T47D (cell line): ENCODE results near the gene GAB2.

Experiments used
- DNase-seq, 2 experiments: peaks; one replicate each; pipeline versions ENCODE4 v3.0.0 to v3.0.0-alpha.2; 2011 to 2012; ENCODE audit warnings: low read depth in 1 of 2, low spot score in 1 of 2
- JUND ChIP-seq: IDR thresholded peaks from 2 replicates; pipeline ENCODE4 v1.6.1; 2012; ENCODE audit warnings: low read depth
- in situ Hi-C: cut with HindIII; loops from 2 replicates; pipeline ENCODE4 v1.10.0; 2016; ENCODE audit warnings: low sequenced_read_pairs, low pct_unique_long_range_greater_than_20kb

Gene GAB2

DNA sequence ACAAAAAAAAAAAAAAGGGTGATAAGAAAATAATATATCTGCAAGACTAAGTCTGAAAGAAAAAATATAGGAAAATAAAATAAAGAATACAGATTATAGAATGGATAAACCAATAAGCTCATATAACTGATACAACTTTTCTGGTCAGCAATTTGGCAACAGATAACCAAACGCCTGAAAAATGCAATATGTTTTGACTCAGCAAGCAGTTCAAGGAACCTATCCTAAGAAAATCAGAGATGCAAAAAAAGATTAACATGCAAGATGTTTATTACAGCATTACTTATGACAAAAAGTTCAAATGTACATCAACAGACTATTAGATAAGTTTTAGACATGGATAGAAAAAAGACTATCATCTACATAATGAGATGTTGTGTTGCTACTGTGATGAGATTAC is 27.1 kb upstream of the GAB2 start:
- in situ Hi-C loops = no loop called here
- DNase-seq = no peak
- no peak for TF ChIP-seq JUND

DNA sequence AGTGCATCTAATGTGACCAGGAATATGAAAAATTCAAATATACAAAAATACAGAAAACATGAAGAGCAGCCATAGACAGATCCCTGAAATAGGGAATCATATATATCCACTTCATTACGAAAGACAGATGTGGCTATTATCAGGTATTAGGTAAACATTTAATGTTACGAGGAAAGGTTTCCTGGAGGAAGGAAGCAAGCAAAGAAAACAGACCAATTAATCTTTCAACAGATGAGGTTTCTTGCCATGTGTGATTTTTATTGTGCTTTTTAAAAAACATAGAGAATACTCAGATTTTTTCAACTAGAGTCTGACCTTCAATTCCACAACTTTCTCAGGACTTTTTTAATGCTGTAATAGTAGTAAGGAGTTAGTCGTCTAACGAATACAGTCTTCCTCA is 24.3 kb upstream of the GAB2 start:
- in situ Hi-C loops = no loop called here
- DNase-seq = no peak
- no peak for TF ChIP-seq JUND

- no peak for DNase-seq
- no peak for TF ChIP-seq JUND
- in situ Hi-C loops = no loop called here
Measured at GRCh38 chr11:78438298-78438975, 20.8 kb upstream of the GAB2 start.

DNA sequence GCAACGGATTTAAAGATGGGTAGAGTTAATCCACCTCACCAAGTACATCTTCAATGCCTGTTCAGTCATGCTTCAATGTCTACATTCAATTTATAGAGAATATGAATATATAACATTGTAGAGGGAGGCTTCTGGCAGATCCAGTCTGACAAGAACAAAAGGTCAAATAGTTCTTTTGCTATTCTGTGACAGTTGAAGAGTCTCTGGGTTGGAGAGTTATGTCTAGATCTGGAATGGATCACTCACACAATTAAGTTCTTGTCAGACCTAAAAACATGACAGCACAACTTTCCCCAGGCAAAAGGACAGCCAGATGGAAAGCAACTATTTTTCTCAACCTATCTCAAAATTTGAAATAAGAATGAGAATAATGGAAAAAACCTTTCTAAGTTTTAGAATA is 15.3 kb upstream of the GAB2 start:
- in situ Hi-C loops = no loop called here
- no peak for TF ChIP-seq JUND
- peak in 1 of 2 experiments; percentile 21 for DNase-seq

DNA sequence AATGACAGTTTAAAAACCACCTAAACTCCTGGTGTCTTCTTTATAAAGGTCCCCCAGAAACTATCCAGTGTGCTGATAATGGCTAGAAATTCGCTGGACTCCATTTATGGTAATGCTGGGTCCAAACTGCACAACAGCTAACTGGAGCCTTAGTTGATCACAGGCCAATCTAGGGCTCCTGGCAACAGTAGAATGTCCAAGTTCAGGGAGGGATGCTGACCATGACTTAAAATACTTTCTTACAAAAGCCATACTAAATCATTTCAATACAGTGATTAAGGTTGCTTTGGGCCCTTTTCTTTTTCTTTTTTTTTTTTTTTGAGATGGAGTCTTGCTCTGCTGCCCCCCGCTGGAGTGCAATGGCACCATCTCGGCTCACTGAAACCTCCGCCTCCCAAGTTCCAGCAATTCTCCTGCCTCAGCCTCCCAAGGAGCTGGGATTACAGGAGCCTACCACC is 14.5 kb upstream of the GAB2 start:
- no peak for TF ChIP-seq JUND
- DNase-seq = peak in 1 of 2 experiments; percentile 30
- in situ Hi-C loops = no loop called here

DNA sequence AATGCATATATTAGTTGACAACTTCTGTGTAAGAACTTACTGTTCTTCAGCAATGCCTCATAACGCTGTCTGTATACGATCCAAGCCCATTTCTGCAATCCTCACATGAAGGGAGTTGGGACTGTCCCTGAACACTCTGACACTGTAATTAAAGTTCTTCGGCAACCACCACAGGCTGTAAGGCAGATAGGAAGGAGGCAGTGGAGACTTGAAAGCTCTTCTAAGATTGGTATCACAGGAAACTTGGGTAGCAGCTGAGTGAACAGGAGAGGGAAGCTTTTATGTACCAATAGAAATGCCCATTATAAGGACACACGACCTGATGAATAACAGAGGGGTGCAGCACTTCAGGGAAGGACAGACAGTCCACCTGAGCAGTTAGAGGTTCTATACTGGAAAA is 12.0 kb upstream of the GAB2 start:
- no peak for DNase-seq
- in situ Hi-C loops = no loop called here
- TF ChIP-seq JUND = no peak

- no peak for DNase-seq
Measured at GRCh38 chr11:78429209-78429608, 11.6 kb upstream of the GAB2 start.

GRCh38 chr11:78428773-78429172 is 11.2 kb upstream of the GAB2 start:
- in situ Hi-C loops = no loop called here
- DNase-seq = no peak
- no peak for TF ChIP-seq JUND

More at GRCh38 chr11:78429209-78429608, 11.6 kb upstream of the GAB2 start:
- TF ChIP-seq JUND = no peak
- in situ Hi-C loops = no loop called here

DNA sequence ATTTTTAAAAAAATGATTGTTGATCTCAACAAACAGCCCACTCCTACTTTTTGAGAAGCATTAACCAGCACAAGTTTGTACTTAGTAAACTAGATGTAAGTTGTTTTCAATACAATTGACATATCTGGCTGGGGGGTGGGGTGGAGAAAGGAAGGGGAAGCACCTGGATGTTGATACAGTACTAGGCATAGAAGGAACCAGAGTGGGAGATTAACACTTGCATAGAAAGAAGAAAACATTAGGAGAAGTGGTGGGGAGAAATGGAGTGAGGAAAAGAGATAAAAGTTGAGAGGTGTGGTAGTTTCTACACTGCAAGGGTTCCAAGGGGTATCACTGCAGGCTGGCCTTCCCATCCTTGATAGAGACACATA is 10.6 kb upstream of the GAB2 start:
- TF ChIP-seq JUND = no peak
- in situ Hi-C loops = no loop called here
- DNase-seq = no peak

GRCh38 chr11:78427615-78428265 is 10.1 kb upstream of the GAB2 start:
- no peak for DNase-seq
- in situ Hi-C loops = no loop called here
- no peak for TF ChIP-seq JUND

DNA sequence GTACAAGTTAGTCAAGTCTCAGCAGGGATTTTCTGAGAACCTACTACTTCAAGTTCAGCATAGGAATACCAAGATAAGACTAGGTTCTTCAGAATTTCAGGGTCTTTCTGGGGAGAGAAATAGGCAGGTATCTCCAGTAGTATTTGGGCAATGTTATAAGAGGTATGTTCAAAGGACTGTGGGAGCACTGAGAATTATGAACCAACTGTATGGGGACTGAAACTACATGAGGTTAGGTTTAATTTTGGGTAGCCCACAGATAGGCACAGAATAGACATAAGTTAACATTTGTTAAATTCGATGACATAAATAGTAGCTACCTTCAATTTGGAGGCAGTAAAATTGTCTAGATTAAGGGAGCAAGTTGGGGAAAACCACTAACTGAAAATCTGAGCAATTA is 9.2 kb upstream of the GAB2 start:
- in situ Hi-C loops = no loop called here
- DNase-seq = no peak

GRCh38 chr11:78425399-78426070 is 7.9 kb upstream of the GAB2 start:
- DNase-seq = no peak
- TF ChIP-seq JUND = no peak
- in situ Hi-C loops = no loop called here

More for the DNA sequence above, 9.2 kb upstream of the GAB2 start:
- no peak for TF ChIP-seq JUND

DNA sequence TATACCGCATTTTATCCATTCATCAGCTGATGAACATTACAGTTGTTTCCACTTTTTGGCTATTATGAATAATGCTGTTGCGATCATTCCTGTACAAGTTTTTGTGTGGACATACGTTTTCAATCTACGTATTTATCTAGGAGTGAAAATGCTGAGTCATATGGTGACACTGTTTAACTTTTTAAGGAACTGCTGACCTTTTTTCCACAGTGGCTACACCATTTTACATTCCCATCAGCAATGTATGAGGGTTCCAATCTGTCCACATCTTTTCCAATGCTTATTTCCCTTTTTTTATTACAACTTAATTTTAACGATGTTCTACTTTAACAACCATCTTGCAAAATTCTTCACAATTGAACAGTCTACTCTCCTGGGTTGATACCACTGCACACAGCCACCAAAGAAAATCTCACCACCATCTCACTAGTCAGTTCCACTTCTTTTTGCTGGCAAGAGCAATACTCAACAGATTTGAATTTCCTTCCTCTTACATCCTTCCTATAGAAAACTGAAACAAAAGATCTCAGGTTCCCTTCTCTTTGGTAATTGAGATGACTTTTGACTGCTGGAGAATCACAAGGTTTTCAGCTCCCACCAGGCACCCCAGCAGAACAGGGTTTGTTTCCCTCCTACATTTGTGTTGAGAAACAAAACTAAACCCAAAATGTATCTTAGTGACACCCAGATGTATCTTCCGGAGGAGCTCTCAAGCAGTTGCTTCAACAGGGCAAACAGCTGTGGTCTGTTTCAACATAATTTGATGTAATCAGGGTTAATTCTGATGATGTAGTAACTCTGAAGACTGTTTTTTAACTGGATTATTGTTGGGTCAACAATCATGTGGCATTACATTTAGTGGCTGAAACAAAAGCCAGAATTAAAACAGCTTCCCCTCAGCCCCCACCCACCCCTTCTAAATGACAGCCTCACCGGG is 7.0 kb upstream of the GAB2 start:
- TF ChIP-seq JUND = no peak
- no peak for DNase-seq
- in situ Hi-C loops = no loop called here
